ENCODE data around the gene ALDH16A1.

DNA sequence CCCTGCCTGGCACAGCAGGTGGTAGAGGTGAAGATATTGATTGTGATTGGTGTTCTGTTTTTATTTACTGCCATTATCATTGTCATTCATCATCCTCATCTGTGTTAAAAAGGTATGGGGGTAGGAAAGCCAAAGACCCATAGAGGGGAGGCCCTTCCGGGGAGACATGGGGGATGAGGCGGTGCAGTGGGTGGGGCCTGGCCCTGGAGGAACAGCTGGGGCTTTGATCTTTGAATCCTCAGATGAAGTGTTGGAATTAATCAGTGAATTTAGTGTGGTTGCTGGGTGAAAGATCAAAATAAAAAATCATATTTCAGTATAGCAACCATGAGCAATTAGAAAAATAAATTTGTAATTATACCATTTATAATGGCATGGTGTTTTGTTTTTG lies 37.2 kb upstream of the ALDH16A1 start:
- TF ChIP-seq GATA2 (IDR thresholded peaks at IDR 0.05; ENCODE audit: low read depth, low read length) (no peak), GATA3 (IDR thresholded peaks at IDR 0.05; ENCODE audit: low read depth, low read length) (no peak)

Measured in SH-SY5Y (cell line).